HL-60 (cell line): ENCODE results near the gene JCHAIN.

Experiments used
- DNase-seq, 2 experiments: peaks; one replicate each; pipeline ENCODE4 v3.0.0-alpha.2; 2010 to 2020; ENCODE audit warnings: low read depth in 1 of 2, low spot score in 1 of 2
- H3K27ac ChIP-seq: fragments of 250-450 bp; sonication (Bioruptor Pico); replicated peaks from 2 replicates; pipeline ENCODE4 v1.5.1; 2020; ENCODE audit warnings: mild to moderate bottlenecking, moderate library complexity
- H3K27me3 ChIP-seq: fragments of 250-450 bp; sonication (Bioruptor Pico); 2 replicates; pipeline ENCODE4 v1.5.1; 2021; ENCODE audit warnings: mild to moderate bottlenecking, moderate library complexity; ENCODE audit not compliant: insufficient read depth, poor library complexity, severe bottlenecking
- H3K4me3 ChIP-seq: replicated peaks from 2 replicates; pipeline ENCODE4 v1.5.1; 2011; ENCODE audit warnings: mild to moderate bottlenecking, control low read depth, low read length; ENCODE audit not compliant: insufficient read depth
- CTCF ChIP-seq: IDR thresholded peaks from one replicate; pipeline ENCODE4 v1.5.1; 2011; ENCODE audit warnings: low read length, control low read depth, inconsistent platforms; ENCODE audit not compliant: insufficient read depth
- GABPA ChIP-seq: IDR thresholded peaks from 2 replicates; pipeline ENCODE4 v1.6.1; 2012; ENCODE audit warnings: low read depth
- POLR2AphosphoS5 ChIP-seq: IDR thresholded peaks from 2 replicates; pipeline ENCODE4 v1.6.1; 2012; ENCODE audit warnings: low read depth
- REST ChIP-seq: IDR thresholded peaks from 2 replicates; pipeline ENCODE4 v1.6.1; 2012; ENCODE audit warnings: low read depth; ENCODE audit not compliant: insufficient replicate concordance
- SPI1 ChIP-seq: IDR thresholded peaks from 2 replicates; pipeline ENCODE4 v1.6.1; 2012; ENCODE audit warnings: low read depth, mild to moderate bottlenecking, borderline replicate concordance

The JCHAIN gene

GRCh38 chr4:70624226-70624793 lies 42.0 kb downstream of the JCHAIN start:
- DNase-seq = no peak
- no peaks in the 10 kb centered on the region for H3K27me3 ChIP-seq
- TF ChIP-seq REST (no peak), GABPA (no peak), CTCF (no peak), POLR2AphosphoS5 (no peak), SPI1 (no peak)

GRCh38 chr4:70623323-70623722 lies 43.0 kb downstream of the JCHAIN start:
- Histone ChIP-seq H3K27ac (no peak overlapping the region), H3K4me3 (no peak overlapping the region), H3K27me3 (no peaks in the 10 kb centered on the region)
- no peak for DNase-seq
- TF ChIP-seq CTCF (no peak), GABPA (no peak), SPI1 (no peak)

More at GRCh38 chr4:70624226-70624793, 42.0 kb downstream of the JCHAIN start:
- Histone ChIP-seq H3K4me3 (no peak overlapping the region), H3K27ac (no peak overlapping the region)

GRCh38 chr4:70619778-70620177 lies 46.5 kb downstream of the JCHAIN start:
- DNase-seq = no peak
- no peak for TF ChIP-seq CTCF
- no peak for TF ChIP-seq REST
- no peak for TF ChIP-seq SPI1
- TF ChIP-seq GABPA = no peak
- no peak for TF ChIP-seq POLR2AphosphoS5
- Histone ChIP-seq H3K4me3 (no peak overlapping the region), H3K27me3 (no peaks in the 10 kb centered on the region), H3K27ac (no peak overlapping the region)

- TF ChIP-seq SPI1 = no peak
- no peak for TF ChIP-seq POLR2AphosphoS5
- TF ChIP-seq GABPA = no peak
- TF ChIP-seq REST = no peak
- TF ChIP-seq CTCF = no peak
- DNase-seq = no peak
- Histone ChIP-seq H3K27me3 (no peaks in the 10 kb centered on the region), H3K4me3 (no peak overlapping the region), H3K27ac (no peak overlapping the region)
These were observed 47.0 kb downstream of the JCHAIN start for GRCh38 chr4:70619288-70619687.
